ENCODE measurements around the gene PRKN. TPM values are rescaled to one million over a fixed set of nuclear protein-coding genes. Genes with fewer than 3 reads are reported as not detected.
A peak's percentile ranks its signal among the peaks of the same experiment; 100 is the strongest.

The PRKN gene
- total RNA-seq, 6 experiments from 2014 or later, result 0.32 TPM; not detected in 5

DNA sequence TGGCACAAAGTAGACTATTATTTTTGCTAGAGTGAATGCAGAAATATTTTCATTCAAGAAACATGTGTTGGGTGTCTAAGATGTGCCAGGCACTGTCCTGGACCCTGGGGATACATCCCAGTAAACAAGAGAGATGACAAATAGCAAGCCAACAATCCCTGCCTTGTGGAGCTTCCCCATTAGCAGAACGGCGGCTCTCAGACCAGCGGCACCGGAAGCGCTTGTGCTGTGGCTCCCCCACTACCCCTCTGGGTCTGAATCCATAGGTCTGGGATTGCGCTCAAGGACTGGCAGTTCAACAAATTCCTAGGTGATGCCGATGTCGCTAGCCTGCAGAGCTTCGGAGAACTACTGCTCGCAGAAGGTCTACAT, 1355.2 kb downstream of the PRKN start:
- DNase-seq, result no peak
- Mint-ChIP-seq H3K4me1 (ENCODE audit: low read depth) (peaks cover 7% of the 10 kb centered on the region), H3K36me3 (ENCODE audit: low read depth) (no peaks in the 10 kb centered on the region), H3K4me3 (no peak overlapping the region), H3K27ac (no peak overlapping the region), H3K9me3 (no peaks in the 10 kb centered on the region), H3K27me3 (ENCODE audit: insufficient read depth) (no peaks in the 10 kb centered on the region; the same call in none of the 2 replicates)
- TF ChIP-seq, protein P1, sequence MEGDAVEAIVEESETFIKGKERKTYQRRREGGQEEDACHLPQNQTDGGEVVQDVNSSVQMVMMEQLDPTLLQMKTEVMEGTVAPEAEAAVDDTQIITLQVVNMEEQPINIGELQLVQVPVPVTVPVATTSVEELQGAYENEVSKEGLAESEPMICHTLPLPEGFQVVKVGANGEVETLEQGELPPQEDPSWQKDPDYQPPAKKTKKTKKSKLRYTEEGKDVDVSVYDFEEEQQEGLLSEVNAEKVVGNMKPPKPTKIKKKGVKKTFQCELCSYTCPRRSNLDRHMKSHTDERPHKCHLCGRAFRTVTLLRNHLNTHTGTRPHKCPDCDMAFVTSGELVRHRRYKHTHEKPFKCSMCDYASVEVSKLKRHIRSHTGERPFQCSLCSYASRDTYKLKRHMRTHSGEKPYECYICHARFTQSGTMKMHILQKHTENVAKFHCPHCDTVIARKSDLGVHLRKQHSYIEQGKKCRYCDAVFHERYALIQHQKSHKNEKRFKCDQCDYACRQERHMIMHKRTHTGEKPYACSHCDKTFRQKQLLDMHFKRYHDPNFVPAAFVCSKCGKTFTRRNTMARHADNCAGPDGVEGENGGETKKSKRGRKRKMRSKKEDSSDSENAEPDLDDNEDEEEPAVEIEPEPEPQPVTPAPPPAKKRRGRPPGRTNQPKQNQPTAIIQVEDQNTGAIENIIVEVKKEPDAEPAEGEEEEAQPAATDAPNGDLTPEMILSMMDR (IDR thresholded peaks at IDR 0.05), result no peak

DNA sequence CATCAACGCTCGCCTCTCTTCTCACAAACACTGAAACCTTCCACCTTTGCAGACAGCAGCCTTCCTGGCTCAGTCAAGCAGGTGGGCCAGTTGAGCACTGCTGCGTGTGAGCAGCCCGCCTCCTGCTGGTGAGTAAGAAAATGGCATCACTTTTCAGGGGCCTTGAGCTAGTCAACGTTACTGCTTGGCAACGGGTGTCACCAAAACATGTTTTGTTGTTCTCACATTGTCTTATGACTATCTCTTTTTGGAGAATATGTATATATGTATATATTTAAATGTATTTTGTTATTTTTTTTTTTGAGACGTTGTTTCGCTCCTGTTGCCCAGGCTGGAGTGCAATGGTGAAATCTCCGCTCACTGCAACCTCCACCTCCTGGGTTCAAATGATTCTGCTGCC, 1356.7 kb downstream of the PRKN start:
- H3K9me3 Mint-ChIP-seq, result no peaks in the 10 kb centered on the region
- TF ChIP-seq, protein P1 (IDR thresholded peaks at IDR 0.05), result peak; percentile 99
- peak; percentile 71 for DNase-seq
- no peaks in the 10 kb centered on the region for H3K36me3 Mint-ChIP-seq (ENCODE audit: low read depth)
- H3K27ac Mint-ChIP-seq, result no peak overlapping the region
- peaks cover 7% of the 10 kb centered on the region for H3K4me1 Mint-ChIP-seq (ENCODE audit: low read depth)
- H3K27me3 Mint-ChIP-seq (ENCODE audit: insufficient read depth), result no peaks in the 10 kb centered on the region; the same call in none of the 2 replicates
- no peak overlapping the region for H3K4me3 Mint-ChIP-seq

DNA sequence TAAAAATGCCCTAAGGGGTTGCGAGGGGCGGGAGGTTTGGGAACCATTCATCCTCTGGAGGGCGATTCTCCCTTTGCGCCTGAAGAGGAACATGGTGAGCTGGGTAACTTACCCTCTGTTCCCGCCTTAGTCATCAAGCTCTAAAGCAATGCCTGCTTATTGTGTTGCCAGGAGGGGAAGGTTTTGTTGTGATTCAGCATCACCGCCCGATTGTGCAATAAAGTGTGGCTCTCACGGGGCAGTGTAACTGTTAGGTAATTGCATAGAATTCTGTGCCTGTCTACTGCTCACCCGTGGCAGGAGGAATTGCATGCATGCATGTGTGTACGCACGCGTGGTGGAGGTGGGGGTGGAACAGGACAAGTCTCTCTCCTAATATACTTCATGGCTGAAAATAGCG, 1358.2 kb downstream of the PRKN start:
- H3K36me3 Mint-ChIP-seq (ENCODE audit: low read depth), result no peaks in the 10 kb centered on the region
- peaks cover 7% of the 10 kb centered on the region for H3K4me1 Mint-ChIP-seq (ENCODE audit: low read depth)
- DNase-seq, result peak; percentile 75
- TF ChIP-seq, protein P1 (IDR thresholded peaks at IDR 0.05), result no peak
- H3K27me3 Mint-ChIP-seq (ENCODE audit: insufficient read depth), result no peaks in the 10 kb centered on the region; the same call in none of the 2 replicates
- H3K4me3 Mint-ChIP-seq, result no peak overlapping the region
- no peaks in the 10 kb centered on the region for H3K9me3 Mint-ChIP-seq
- H3K27ac Mint-ChIP-seq, result peak overlapping the region; percentile 50

DNA sequence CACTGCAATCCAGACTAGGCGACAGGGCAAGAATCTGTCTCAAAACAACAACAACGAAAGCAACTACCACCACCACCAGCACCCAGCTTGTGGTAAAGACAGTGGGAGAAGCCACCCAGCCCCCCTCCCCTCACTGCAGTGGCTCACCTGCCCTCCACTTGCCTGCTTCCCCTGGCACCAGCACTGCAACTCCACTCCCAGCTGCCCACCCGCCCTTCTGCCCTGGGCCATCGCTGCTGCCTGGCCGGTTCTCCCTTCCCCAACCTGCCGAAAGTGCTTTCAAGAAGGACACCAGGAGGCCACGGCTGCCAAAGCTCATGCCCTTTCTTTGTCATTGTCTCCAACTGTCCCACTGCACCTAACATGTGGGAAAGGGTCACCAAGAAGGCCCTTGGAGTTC, 1359.1 kb downstream of the PRKN start:
- Mint-ChIP-seq H3K36me3 (ENCODE audit: low read depth) (peaks cover 1% of the 10 kb centered on the region), H3K9me3 (peaks cover 4% of the 10 kb centered on the region), H3K4me1 (ENCODE audit: low read depth) (peaks cover 7% of the 10 kb centered on the region), H3K27ac (no peak overlapping the region), H3K27me3 (ENCODE audit: insufficient read depth) (no peaks in the 10 kb centered on the region; the same call in none of the 2 replicates), H3K4me3 (no peak overlapping the region)
- TF ChIP-seq, protein P1 (IDR thresholded peaks at IDR 0.05), result no peak
- no peak for DNase-seq

DNA sequence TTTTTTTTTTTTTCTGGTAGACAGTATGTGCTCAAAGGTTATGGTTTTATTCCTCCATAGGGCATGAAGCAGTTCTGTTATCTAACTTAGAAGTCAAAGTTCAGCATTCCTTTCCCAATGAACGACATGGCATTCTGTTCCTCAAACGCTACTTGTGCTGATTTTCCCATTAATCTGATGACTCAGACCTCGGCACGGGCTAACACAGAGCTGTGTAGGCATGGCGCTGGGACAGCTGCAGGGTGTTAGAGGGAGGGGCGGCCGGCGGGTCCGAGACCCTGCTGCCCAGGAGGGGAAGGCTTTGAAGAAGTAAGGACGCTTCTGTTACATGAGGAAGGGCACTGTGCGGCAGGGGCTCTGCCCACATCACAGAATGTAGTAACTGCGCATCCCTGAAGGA, 1360.1 kb downstream of the PRKN start:
- H3K36me3 Mint-ChIP-seq (ENCODE audit: low read depth), result peaks cover 6% of the 10 kb centered on the region
- H3K27me3 Mint-ChIP-seq (ENCODE audit: insufficient read depth), result no peaks in the 10 kb centered on the region; the same call in 1 of the 2 replicates
- H3K4me1 Mint-ChIP-seq (ENCODE audit: low read depth), result peaks cover 7% of the 10 kb centered on the region
- no peak for DNase-seq
- TF ChIP-seq, protein P1 (IDR thresholded peaks at IDR 0.05), result no peak
- peaks cover 13% of the 10 kb centered on the region for H3K9me3 Mint-ChIP-seq
- H3K4me3 Mint-ChIP-seq, result no peak overlapping the region
- H3K27ac Mint-ChIP-seq, result no peak overlapping the region
